ENCODE data around the gene CDK10.
"Not testable (repeated sequence)": the region's sequence is repeated elsewhere in the genome, so short reads cannot be mapped to it uniquely, and the experiment has no call there.

The CDK10 gene

DNA sequence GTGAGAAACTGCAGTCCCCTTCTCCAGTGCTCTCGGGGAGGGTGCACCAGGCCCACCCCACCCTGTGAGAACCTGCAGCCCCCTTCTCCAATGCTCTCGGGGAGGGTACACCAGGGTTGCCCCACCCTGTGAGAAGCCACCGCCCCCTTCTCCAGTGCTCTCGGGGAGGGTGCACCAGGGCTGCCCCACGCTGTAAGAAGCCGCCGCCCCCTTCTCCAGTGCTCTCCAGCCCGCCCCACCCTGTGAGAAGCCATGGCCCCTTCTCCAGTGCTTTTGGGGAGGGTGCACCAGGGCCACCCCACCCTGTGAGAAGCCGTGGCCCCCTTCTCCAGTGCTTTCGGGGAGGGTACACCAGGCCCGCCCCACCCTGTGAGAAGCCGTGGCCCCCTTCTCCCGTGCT, 16.7 kb upstream of the CDK10 start:
- Histone ChIP-seq H3K79me2 (ENCODE audit: control insufficient read depth, insufficient read depth, low read length) (no peaks in the 10 kb centered on the region), H3K4me1 (ENCODE audit: control insufficient read depth, low read depth, low read length) (no peaks in the 10 kb centered on the region), H3K79me1 (ENCODE audit: low read length) (no peaks in the 10 kb centered on the region), H2BK5ac (ENCODE audit: low read length) (no peak overlapping the region), H2BK15ac (replicated peaks; ENCODE audit: low read depth) (no peak overlapping the region), H3K4me2 (ENCODE audit: low read length) (no peak overlapping the region), H4K8ac (ENCODE audit: low read depth, low read length) (no peak overlapping the region), H3K27ac (ENCODE audit: low read depth, low read length) (no peak overlapping the region), H2AK5ac (ENCODE audit: low read length) (no peak overlapping the region), H3K36me3 (ENCODE audit: control insufficient read depth, insufficient read depth, low read length) (peaks cover 1% of the 10 kb centered on the region), H3K4ac (ENCODE audit: low read depth, low read length) (no peak overlapping the region), H3K18ac (ENCODE audit: low read length) (no peak overlapping the region), H3K27me3 (ENCODE audit: insufficient read depth, low read length, poor library complexity) (no peaks in the 10 kb centered on the region), H3K4me3 (ENCODE audit: low read length) (no peak overlapping the region), H3K23ac (ENCODE audit: low read length) (no peak overlapping the region), H3K56ac (ENCODE audit: low read length) (no peak overlapping the region), H4K5ac (ENCODE audit: low read length) (no peak overlapping the region), H3K9ac (ENCODE audit: low read length) (no peak overlapping the region), H2BK120ac (ENCODE audit: low read depth, low read length) (no peak overlapping the region)
- WGBS (ENCODE audit: extremely low coverage, insufficient coverage, low lambda C conversion rate): no CpG with 5 or more reads among the region's 13 CpGs
- no peak for DNase-seq

DNA sequence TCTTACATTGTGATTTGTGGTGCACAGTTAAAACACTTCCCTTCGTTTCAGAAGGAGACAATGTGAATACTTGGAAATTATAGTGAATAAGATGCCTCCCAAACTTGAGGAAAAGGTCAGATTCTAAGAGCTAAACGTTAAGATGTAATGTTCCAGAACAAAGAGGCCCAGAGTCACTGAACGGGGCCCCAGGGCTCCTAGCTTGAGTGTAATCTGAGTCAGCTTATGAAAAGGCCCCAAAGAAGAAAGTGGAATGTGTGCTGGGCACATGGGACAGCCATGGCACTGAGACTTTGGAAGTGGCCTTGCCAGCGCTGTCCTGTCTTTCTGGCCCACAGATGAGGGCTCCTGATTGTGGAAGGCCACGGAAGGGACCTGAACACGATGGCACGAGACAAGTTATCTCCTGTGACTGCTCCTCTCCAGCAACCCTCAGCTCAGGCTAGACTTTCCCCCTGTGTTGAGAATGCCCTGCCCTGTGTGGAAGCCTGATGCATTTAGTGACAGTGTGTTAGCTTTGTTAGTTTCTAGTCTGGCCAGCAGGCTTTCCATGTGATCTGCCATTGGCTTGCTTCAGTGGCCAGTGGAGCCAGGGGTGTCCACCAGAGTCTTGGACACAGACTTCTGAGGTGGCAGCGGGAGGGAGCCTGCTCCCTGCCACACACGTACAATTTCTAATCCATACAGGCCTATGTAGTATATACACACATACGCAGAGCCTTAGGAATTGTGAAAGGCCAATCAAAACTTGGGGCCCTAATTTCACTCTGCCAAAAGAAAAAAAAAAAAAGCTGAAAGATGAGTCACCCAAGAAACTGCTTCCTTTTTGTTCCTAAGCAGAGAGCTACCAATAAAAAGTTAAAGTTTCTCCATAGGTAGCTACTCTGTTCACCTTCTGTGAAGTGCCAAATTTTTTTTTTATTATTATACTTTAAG, 15.7 kb upstream of the CDK10 start:
- Histone ChIP-seq H3K27me3 (ENCODE audit: insufficient read depth, low read length, poor library complexity) (no peaks in the 10 kb centered on the region), H3K79me2 (ENCODE audit: control insufficient read depth, insufficient read depth, low read length) (no peaks in the 10 kb centered on the region)

DNA sequence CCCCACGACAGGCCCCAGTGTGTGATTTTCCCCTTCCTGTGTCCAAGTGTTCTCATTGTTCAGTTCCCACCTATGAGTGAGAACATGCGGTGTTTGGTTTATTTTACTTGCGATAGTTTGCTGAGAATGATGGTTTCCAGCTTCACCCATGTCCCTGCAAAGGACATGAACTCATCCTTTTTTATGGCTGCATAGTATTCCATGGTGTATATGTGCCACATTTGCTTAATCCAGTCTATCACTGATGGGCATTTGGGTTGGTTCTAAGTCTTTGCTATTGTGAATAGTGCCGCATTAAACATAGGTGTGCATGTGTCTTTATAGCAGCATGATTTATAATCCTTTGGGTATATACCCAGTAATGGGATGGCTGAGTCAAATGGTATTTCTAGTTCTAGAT, 14.9 kb upstream of the CDK10 start:
- not testable (repeated sequence) for H4K8ac ChIP-seq (ENCODE audit: low read depth, low read length); H3K23ac ChIP-seq (ENCODE audit: low read length); H2AK5ac ChIP-seq (ENCODE audit: low read length); H3K18ac ChIP-seq (ENCODE audit: low read length); H3K79me2 ChIP-seq (ENCODE audit: control insufficient read depth, insufficient read depth, low read length); H3K56ac ChIP-seq (ENCODE audit: low read length); DNase-seq; H3K36me3 ChIP-seq (ENCODE audit: control insufficient read depth, insufficient read depth, low read length); H2BK15ac ChIP-seq (replicated peaks; ENCODE audit: low read depth); H3K4me3 ChIP-seq (ENCODE audit: low read length); H3K27ac ChIP-seq (ENCODE audit: low read depth, low read length); H3K4me1 ChIP-seq (ENCODE audit: control insufficient read depth, low read depth, low read length); H4K5ac ChIP-seq (ENCODE audit: low read length); H2BK120ac ChIP-seq (ENCODE audit: low read depth, low read length); H2BK5ac ChIP-seq (ENCODE audit: low read length); H3K27me3 ChIP-seq (ENCODE audit: insufficient read depth, low read length, poor library complexity); H3K9ac ChIP-seq (ENCODE audit: low read length); H3K4ac ChIP-seq (ENCODE audit: low read depth, low read length); H3K4me2 ChIP-seq (ENCODE audit: low read length); H3K79me1 ChIP-seq (ENCODE audit: low read length)
- WGBS (ENCODE audit: extremely low coverage, insufficient coverage, low lambda C conversion rate): no CpG with 5 or more reads among the region's 4 CpGs

More for the DNA sequence above, 15.7 kb upstream of the CDK10 start:
- H3K79me1 ChIP-seq (ENCODE audit: low read length): no peaks in the 10 kb centered on the region
- H4K5ac ChIP-seq (ENCODE audit: low read length): no peak overlapping the region
- H3K4me1 ChIP-seq (ENCODE audit: control insufficient read depth, low read depth, low read length): no peaks in the 10 kb centered on the region
- DNase-seq: no peak
- H2BK15ac ChIP-seq (replicated peaks; ENCODE audit: low read depth): no peak overlapping the region
- H3K4me2 ChIP-seq (ENCODE audit: low read length): no peak overlapping the region
- H3K18ac ChIP-seq (ENCODE audit: low read length): no peak overlapping the region
- H3K27ac ChIP-seq (ENCODE audit: low read depth, low read length): no peak overlapping the region
- H3K4ac ChIP-seq (ENCODE audit: low read depth, low read length): no peak overlapping the region
- H3K4me3 ChIP-seq (ENCODE audit: low read length): no peak overlapping the region
- no CpG with 5 or more reads among the region's 10 CpGs for WGBS (ENCODE audit: extremely low coverage, insufficient coverage, low lambda C conversion rate)
- no peak overlapping the region for H3K23ac ChIP-seq (ENCODE audit: low read length)
- H3K9ac ChIP-seq (ENCODE audit: low read length): no peak overlapping the region
- no peak overlapping the region for H2BK120ac ChIP-seq (ENCODE audit: low read depth, low read length)
- peaks cover 1% of the 10 kb centered on the region for H3K36me3 ChIP-seq (ENCODE audit: control insufficient read depth, insufficient read depth, low read length)
- no peak overlapping the region for H3K56ac ChIP-seq (ENCODE audit: low read length)
- H4K8ac ChIP-seq (ENCODE audit: low read depth, low read length): no peak overlapping the region
- no peak overlapping the region for H2AK5ac ChIP-seq (ENCODE audit: low read length)
- no peak overlapping the region for H2BK5ac ChIP-seq (ENCODE audit: low read length)

DNA sequence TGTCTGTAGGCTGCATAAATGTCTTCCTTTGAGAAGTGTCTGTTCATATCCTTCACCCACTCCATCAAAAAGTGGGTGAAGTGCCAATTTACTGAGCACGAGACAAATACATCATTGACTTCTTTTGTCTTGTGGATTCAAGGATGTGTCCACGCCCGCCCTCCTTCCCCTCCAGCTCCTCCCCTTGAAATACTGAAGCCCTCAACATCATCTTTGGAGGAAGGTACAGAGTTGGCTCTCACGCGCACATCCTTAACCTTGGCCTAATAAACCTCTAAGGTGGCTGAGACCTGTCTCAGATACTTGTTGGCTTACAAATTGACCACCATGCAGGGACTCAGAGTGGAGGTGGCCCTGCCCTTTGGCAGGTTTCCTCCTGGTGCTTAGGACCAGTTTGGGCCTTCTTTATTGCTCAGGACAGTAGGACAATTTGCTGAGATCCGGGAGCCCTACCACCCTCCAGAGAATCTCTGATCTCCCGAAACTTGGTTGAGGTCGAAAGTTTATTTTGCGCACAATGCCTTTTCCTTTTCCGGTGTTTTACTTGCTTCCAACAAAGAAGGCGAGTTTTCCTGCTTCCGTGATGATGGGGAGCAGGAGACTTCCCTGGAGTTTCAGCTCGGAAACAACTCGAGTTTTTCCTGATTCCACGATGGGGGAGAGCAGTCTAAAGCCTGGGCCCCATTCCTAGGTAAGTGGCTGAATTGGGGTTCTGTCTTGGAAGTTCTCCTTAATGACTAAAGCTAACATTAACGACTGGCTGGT, 14.1 kb upstream of the CDK10 start:
- Histone ChIP-seq H3K79me1 (ENCODE audit: low read length) (no peaks in the 10 kb centered on the region), H4K8ac (ENCODE audit: low read depth, low read length) (no peak overlapping the region), H3K4me1 (ENCODE audit: control insufficient read depth, low read depth, low read length) (no peaks in the 10 kb centered on the region), H3K27ac (ENCODE audit: low read depth, low read length) (no peak overlapping the region), H3K4me2 (ENCODE audit: low read length) (no peak overlapping the region), H3K27me3 (ENCODE audit: insufficient read depth, low read length, poor library complexity) (no peaks in the 10 kb centered on the region), H3K18ac (ENCODE audit: low read length) (no peak overlapping the region), H3K23ac (ENCODE audit: low read length) (no peak overlapping the region), H3K4me3 (ENCODE audit: low read length) (no peak overlapping the region), H2BK5ac (ENCODE audit: low read length) (no peak overlapping the region), H3K56ac (ENCODE audit: low read length) (no peak overlapping the region), H2BK15ac (replicated peaks; ENCODE audit: low read depth) (no peak overlapping the region), H4K5ac (ENCODE audit: low read length) (no peak overlapping the region), H3K79me2 (ENCODE audit: control insufficient read depth, insufficient read depth, low read length) (no peaks in the 10 kb centered on the region), H3K9ac (ENCODE audit: low read length) (no peak overlapping the region), H3K36me3 (ENCODE audit: control insufficient read depth, insufficient read depth, low read length) (peaks cover 1% of the 10 kb centered on the region), H2AK5ac (ENCODE audit: low read length) (no peak overlapping the region), H3K4ac (ENCODE audit: low read depth, low read length) (no peak overlapping the region), H2BK120ac (ENCODE audit: low read depth, low read length) (no peak overlapping the region)
- WGBS (ENCODE audit: extremely low coverage, insufficient coverage, low lambda C conversion rate): no CpG with 5 or more reads among the region's 16 CpGs
- no peak for DNase-seq

DNA sequence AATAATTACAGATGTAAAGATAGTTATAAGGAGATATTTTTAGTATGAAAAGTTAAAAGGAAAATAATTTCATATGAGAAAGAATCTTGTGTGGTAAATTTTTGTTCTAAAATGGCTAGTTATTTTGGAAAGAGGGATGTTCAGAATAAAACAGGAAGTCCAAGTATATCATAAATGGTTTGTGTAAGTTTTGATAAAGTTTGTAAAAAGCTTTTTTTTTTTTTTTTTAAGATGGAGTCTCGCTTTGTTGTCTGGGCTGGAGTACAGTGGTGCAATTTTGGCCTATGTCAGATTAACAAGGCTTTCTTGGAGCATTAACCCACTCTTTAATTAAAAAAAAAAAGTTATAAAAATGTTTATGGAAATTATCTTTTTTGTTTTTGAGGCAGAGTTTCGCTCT, 8.2 kb upstream of the CDK10 start:
- H3K4me2 ChIP-seq (ENCODE audit: low read length): no peak overlapping the region
- no peak overlapping the region for H3K27ac ChIP-seq (ENCODE audit: low read depth, low read length)
- no peak overlapping the region for H3K4ac ChIP-seq (ENCODE audit: low read depth, low read length)
- H3K79me1 ChIP-seq (ENCODE audit: low read length): no peaks in the 10 kb centered on the region
- H3K4me1 ChIP-seq (ENCODE audit: control insufficient read depth, low read depth, low read length): no peaks in the 10 kb centered on the region
- no peak overlapping the region for H4K5ac ChIP-seq (ENCODE audit: low read length)
- no peak for DNase-seq
- H2BK120ac ChIP-seq (ENCODE audit: low read depth, low read length): no peak overlapping the region
- H3K4me3 ChIP-seq (ENCODE audit: low read length): no peak overlapping the region
- H3K79me2 ChIP-seq (ENCODE audit: control insufficient read depth, insufficient read depth, low read length): no peaks in the 10 kb centered on the region
- H3K36me3 ChIP-seq (ENCODE audit: control insufficient read depth, insufficient read depth, low read length): peaks cover 3% of the 10 kb centered on the region
- H3K56ac ChIP-seq (ENCODE audit: low read length): no peak overlapping the region
- no peak overlapping the region for H3K23ac ChIP-seq (ENCODE audit: low read length)
- no peaks in the 10 kb centered on the region for H3K27me3 ChIP-seq (ENCODE audit: insufficient read depth, low read length, poor library complexity)
- no peak overlapping the region for H2BK5ac ChIP-seq (ENCODE audit: low read length)
- H3K9ac ChIP-seq (ENCODE audit: low read length): no peak overlapping the region
- no peak overlapping the region for H2BK15ac ChIP-seq (replicated peaks; ENCODE audit: low read depth)
- H4K8ac ChIP-seq (ENCODE audit: low read depth, low read length): no peak overlapping the region
- H2AK5ac ChIP-seq (ENCODE audit: low read length): no peak overlapping the region
- WGBS (ENCODE audit: extremely low coverage, insufficient coverage, low lambda C conversion rate): no CpG with 5 or more reads among the region's 2 CpGs
- no peak overlapping the region for H3K18ac ChIP-seq (ENCODE audit: low read length)
